HG02610 (cell line): ENCODE results near the gene CELF5.
"Not testable (repeated sequence)": the region's sequence is repeated elsewhere in the genome, so short reads cannot be mapped to it uniquely, and the experiment has no call there.

Experiments used
- ATAC-seq: cut with Tn5 transposase; IDR thresholded peaks from one replicate; pipeline ENCODE4 v1.9.1; 2021; ENCODE audit warnings: mild to moderate bottlenecking, moderate library complexity; ENCODE audit not compliant: unreplicated experiment

CELF5 gene

DNA sequence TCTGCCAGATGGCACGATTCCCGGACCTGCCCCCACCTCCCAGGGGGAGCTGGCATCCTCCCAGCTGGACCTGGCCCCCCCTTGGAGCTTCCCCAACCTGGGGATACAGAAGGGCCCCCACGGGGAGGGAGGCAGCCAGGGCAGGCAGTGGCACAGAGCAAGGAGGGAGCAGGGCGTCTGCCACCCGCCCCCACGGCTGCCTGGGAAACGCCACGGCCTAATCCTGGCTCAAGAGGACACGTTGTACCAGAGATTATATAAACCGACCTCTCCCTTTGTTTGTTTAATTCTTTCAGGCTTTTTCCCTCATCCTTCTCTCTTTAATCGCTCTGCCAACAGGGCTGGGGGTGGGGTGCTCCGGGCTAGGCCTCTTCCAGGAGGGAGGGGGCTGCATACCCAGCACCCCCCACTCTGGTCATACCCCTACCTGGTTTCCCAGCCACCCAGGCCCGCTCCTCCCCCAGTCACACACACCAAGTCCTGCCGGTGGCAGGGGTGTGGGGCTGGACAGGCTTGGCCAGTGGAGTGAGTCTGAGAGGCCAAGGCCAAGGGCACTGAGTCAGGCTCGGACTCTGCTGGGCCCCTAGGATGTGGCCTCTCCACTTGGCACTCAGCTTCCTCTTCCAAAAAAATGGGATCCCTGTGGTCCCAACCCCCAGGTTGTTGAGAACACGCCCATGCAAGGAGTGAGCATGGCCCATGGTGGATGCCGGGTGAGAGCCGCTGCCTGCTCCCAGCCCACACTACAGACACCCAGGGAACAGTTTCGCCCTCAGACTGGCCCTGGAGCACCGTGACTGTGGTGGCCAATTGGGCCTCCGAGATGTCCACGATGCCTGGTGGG lies 112.4 kb downstream of the CELF5 start:
- ATAC-seq, result no peak

DNA sequence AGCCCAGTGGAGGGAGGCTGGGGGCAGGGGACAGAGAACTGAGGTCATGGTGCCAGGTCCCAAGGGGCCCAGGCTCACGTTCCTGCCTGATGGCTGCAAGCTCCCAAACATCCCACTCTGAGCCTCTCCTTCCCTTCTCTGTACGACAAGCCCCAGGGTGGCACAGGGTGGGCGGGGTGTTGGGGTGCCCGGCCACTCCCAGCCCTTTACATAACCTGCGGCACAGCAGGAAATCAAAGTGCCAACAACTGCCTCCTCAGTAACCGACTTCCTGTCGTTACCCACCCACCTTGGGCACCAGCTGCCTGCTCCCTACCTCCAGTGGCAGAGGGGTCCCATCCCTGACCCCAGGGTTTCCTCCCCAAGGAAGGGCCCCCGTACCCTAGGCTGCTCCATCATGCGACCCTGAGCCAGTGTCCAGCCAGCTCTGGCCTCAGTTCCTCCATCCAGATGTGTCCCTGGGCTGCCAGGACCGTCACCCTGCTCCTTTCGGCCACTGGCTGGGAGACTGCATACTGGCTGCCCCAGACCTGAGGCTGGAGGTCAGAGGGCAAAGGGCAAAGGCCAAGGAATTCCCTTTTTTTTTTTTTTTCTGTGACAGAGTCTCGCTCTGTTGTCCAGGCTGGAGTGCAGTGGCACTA lies 114.2 kb downstream of the CELF5 start:
- ATAC-seq, result no peak

DNA sequence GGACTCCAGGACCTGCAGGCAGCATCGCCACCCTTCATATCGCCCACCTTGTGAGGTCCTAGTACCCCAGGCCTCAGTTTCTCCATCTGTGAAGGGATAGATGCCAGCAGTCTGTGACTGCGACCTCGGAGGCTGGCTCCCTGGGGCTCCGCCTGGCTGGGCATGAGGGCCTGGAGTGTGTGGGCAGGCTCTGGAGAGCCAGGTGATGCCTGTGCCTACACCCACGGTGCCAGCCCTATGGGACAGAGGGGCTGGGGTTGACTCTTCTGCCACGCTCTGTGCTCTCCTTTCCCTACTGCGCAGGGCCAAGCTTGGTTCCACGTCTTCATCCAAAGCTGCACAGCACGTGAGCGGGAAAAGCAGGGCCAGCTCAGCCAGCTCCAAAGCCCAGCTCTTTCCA lies 115.9 kb downstream of the CELF5 start:
- ATAC-seq, result no peak

DNA sequence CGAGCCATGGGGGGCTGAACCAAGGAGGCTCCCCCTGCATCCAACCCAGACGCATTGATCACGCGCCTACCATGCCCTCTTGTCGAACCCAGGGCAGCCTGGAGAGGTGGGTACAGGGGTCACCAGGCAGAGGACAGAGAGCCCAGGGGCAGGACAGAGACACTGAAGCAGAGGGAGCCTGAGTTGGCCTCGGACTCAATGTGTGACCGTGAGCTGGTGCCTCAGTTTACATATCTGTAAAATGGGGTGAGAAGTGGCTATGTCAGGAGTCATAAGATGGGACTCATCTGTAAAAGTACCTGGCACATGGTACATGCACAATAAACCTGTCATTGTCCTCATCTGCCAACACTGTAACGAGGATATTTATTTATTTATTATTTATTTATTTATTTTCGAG lies 117.8 kb downstream of the CELF5 start:
- ATAC-seq, result no peak

DNA sequence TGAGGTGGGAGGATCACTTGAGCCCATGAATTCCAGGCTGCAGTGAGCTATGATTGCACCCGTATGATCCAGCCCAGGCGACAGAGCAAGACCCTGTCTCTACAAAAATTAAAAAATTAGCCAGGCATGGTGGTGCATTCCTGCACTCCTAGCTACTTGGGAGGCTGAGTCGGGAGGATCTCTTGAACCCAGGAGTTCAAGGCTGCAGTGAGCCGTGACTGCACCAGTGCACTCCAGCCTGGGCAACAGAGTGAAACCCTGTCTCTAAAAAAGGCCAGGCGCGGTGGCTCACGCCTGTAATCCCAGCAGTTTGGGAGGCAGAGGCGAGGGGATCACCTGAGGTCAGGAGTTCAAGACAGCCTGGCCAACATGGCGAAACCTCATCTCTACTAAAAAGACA lies 118.5 kb downstream of the CELF5 start:
- ATAC-seq, result not testable (repeated sequence)

- no peak for ATAC-seq
Measured at GRCh38 chr19:3343619-3344502, 119.4 kb downstream of the CELF5 start.

DNA sequence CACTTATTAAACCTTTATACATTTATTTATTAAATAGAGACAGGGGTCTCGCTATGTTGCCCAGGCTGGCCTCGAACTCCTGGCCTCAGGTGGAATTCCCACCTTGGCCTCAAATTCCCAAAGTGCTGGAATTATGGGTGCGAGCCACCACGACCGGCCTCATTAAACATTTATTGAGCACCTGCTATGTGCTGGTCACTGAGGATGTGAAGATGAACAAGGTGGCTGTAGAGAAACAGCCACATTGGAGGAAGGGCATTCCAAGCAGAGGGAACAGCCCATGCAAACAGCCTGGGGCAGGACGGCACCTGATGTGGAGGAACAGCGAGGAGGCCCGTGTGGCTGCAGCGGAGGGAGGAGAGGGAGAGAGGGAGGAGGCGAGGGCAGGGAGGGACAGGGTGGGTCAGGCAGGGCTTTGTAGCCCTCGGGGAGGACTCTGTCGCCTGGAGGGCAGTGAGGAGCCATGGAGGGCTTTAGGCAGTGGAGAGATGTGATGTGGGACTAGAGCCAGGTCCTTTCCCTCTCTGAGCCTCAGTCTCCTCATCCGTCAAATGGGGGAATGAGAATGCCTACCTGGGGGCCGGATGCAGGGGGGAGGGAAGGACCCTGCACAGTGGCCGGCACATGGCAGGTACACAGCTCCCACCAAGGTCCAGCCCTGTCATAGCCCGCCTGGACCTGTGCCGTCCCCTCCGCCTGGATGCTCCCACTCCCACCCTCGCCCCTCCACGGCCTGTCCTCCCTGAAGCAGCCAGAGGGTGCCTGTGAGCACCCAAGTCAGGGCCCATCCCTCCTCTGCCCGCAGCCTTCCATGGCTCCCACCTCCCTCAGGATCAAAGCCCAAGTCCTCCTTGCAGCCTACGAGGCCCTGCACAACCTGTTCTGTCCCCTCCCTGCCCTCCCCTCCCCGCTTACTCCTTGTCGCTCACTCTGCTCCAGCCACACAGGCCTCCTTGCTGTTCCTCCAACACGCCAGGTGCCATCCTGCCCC lies 120.4 kb downstream of the CELF5 start:
- ATAC-seq, result no peak

DNA sequence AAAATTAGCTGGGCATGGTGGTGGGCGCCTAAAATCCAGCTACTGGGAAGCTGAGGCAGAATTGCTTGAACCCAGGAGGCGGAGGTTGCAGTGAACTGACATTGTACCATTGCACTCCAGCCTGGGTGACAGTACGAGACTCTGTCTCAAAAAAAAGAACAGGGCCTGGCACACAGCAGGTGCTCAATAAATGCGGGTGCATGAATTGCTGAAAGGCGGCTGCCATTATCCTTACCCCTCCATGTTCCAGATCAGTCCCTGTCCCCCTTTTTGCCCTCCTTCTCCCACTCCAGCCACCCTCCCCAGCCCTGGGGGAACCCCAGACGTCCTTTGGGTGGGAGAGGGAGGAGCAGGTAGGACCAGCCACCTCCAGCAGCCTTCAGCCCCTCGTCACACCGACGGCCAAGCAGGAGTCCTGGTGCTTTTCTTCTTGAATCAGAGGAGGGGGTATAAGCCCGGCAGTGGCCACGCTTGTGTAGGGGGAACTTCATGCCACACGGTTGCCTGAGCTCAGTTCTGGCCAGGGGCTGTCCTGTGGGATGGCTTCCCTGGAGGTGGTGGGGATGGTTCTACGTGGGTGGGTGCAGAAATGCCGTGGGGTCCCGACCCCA lies 121.5 kb downstream of the CELF5 start:
- ATAC-seq, result no peak
